ENCODE results near the gene SIX3.

The SIX3 gene

GRCh38 chr2:44944102-44944951, 2.8 kb downstream of the SIX3 start:
- no peak for DNase-seq

- DNase-seq: no peak
Measured at GRCh38 chr2:44944952-44945612, 3.6 kb downstream of the SIX3 start.

GRCh38 chr2:44945676-44946371, 4.3 kb downstream of the SIX3 start:
- DNase-seq: no peak

- DNase-seq: no peak
Measured at GRCh38 chr2:44946372-44947027, 5.0 kb downstream of the SIX3 start.

DNA sequence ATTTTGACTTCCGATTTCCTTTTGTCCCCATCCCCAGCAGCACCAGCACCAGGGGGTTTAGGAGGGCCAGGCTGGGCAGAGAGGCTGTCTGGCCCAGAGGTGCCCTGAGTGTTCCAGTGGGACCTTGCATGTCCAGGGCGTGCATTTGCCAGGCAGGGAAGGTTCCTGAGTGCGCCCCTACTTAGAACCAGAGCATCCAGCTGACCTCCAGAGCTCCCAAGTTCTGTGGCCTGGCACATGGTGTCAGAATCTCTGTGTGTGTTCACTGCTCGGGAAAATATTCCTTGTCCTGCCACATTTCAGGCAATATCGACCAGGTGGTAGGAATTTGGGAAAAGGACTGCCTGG, 5.5 kb downstream of the SIX3 start:
- DNase-seq: no peak

- no peak for DNase-seq
Measured at GRCh38 chr2:44948565-44949328, 7.2 kb downstream of the SIX3 start.

GRCh38 chr2:44949329-44950151, 8.0 kb downstream of the SIX3 start:
- no peak for DNase-seq

- no peak for DNase-seq
Measured at GRCh38 chr2:44950646-44951045, 9.1 kb downstream of the SIX3 start.

DNA sequence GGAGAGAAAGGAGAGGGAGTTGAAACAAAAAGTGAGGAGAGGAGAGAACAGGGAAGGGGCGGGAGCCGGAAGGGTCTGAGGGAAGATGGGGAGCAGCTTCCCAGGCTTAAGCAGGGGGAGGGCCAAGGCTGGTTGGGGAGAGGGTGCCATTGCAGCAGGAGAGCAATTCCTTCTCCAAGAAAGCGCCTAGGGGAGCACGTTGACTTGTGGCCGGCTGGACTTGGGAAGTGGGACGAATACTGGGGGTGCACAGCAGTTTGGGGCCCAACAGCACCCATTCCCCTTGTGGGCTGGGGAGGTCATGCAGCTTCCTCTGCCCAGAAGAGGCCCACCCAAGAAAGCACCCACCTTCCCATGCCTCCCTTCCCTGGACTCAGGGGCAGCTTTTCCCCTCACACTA, 9.6 kb downstream of the SIX3 start:
- no peak for DNase-seq

GRCh38 chr2:44951714-44952113, 10.2 kb downstream of the SIX3 start:
- no peak for DNase-seq

- no peak for DNase-seq
Measured at GRCh38 chr2:44952143-44952805, 10.8 kb downstream of the SIX3 start.

GRCh38 chr2:44952806-44953498, 11.4 kb downstream of the SIX3 start:
- no peak for DNase-seq

GRCh38 chr2:44953499-44953883, 12.0 kb downstream of the SIX3 start:
- DNase-seq: no peak

DNA sequence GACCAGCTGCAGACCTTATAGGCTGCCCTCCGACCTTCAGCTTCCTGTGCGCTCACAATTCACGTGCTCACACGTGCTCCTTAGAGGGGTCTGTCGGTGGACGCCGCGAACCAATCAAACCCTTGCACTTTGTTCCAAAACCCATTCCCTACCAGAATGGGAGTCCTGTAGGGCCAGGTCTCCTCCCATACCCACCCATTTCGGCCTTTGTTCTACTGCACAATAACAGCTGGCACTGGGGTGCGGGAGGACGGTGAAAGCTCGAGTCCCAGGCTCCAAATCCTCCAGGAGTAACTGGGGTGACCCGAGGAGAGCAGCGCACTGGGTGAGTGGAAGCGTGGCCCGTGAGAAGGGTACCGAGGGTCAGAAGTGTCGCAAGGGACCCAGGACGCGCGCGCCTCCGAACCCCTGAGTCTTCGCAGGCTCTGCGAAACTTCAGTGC, 13.0 kb downstream of the SIX3 start:
- no peak for DNase-seq

DNA sequence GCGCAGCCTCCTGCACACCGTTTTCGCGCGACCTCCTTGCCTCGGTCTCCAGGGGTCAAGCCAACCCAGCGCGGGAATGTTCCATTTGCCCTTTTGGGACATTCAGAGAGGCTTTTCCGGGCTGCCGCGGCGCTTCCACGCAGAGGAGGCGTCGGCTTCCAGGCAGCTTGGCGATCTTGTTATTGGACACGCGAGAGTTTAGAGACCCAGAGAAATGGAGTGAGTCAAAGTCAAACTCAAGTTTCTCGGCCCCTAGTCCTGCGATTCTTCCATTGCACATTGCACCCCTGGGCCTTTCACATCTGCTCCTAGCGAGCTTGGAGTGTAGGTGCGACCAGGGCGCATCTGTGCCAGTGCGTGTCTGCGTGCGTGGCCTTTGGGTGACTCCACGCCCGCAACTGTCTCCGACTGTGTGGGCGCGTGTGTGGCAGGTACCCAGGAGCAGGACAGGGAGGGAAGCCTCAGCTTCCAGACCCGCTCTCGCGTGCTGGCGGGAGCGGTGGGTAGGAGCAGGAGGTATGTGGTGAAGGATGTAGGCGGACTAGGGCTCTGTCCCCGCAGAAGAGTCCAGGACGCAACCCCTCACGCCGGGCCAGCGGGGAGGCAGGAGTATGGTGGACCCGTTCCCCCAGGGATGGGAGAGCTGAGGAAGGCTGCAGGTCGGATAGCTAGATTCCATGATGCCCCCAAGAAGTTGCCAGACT, 13.5 kb downstream of the SIX3 start:
- DNase-seq: no peak

DNA sequence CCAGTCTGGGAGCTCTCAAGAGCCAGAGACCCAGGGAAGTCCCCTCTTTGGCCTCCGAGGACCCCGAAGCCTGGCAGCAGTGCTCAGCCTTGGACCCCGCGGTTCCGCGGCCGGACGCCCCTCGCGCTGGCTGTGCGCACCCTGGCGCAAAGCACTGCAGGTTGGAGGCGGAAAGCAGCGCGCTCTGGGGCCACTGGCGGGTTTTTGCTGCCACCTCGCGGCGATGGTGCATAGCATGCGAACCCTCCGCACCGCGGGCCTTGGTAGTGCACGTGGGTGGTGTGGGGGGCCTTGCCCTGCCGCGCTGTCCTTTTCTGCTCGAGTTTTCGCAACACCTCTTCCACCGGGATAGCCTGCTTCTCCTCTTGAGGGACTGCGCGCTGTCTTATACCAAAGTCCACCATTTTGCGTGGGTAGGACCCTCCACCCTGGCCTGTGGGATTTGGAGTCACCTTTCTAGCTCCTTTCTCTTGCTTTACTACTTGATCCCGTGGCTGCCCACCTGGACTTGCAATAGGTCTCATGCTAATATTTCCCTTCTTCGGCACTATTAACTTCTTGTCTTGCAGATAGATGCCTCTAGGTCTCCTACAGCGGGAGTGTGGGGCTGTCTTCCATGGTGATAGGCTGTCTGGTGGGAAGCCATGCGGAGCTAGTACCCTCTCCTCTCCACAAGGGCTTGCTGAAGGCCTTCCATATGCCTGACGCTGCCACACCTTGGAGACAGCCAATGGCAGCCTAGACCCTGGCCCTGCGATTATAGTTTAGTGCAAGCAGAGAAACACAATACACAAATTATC, 14.3 kb downstream of the SIX3 start:
- peak; percentile 62 to 64 for DNase-seq

DNA sequence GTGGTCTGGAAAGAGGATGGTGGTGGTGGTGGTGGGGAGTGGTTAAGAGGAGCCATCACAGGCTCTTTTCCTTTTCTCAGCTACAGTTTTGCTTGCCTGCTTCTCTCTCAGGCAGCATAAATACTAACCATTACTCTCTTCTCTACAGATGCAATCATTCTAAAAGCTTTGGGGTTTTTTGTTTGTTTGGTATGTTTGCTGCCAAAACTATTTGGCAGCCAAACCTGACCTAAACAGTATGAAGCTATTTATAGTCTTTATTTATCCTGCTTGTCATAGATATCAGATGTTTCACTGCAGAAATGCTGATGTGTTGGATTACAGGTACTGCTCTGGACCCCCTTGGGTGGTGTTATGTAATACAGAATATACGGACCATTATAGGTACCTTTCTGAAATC, 15.3 kb downstream of the SIX3 start:
- DNase-seq: no peak

GRCh38 chr2:44957656-44958327, 16.3 kb downstream of the SIX3 start:
- DNase-seq: no peak

Measured in CD4-positive, alpha-beta T cell treated with Interleukin-4 for 1 hour (primary cell).